ENCODE data around the gene APLP2. TPM values are rescaled to one million over a fixed set of nuclear protein-coding genes. Genes with fewer than 3 reads are reported as not detected.

The APLP2 gene
- total RNA-seq, 1 experiment from 2014 or later, result 345 TPM

- POLR2A ChIA-PET (ENCODE audit: unreplicated experiment), result no interaction called here
Measured at GRCh38 chr11:130128626-130129025, 58.9 kb downstream of the APLP2 start.

GRCh38 chr11:130129922-130130321 is 60.2 kb downstream of the APLP2 start:
- peaks cover 17% of the 10 kb centered on the region for H3K79me2 ChIP-seq (ENCODE audit: low read length)
- H3K27ac ChIP-seq (ENCODE audit: low read length), result no peak overlapping the region
- CTCF ChIA-PET, result no interaction called here
- TF ChIP-seq CTCF (conservative IDR thresholded peaks at IDR 0.05; ENCODE audit: low read depth, low read length) (no peak), EZH2phosphoT487 (IDR thresholded peaks at IDR 0.05; ENCODE audit: borderline replicate concordance, low read length) (no peak), EZH2 (IDR thresholded peaks at IDR 0.05; ENCODE audit: low read length, unreplicated experiment) (no peak)
- no peaks in the 10 kb centered on the region for H3K9me2 ChIP-seq (replicated peaks; ENCODE audit: low read length)
- H3K9me3 ChIP-seq (ENCODE audit: low read length), result no peaks in the 10 kb centered on the region
- no peak overlapping the region for H2AFZ ChIP-seq (ENCODE audit: low read length)
- no peak overlapping the region for H3K9ac ChIP-seq (ENCODE audit: low read length)
- peaks cover 88% of the 10 kb centered on the region for H3K36me3 ChIP-seq (ENCODE audit: low read depth, low read length)
- no peak for ATAC-seq
- intact Hi-C loops (cut with micrococcal nuclease), result no loop called here
- no peak for DNase-seq
- no peaks in the 10 kb centered on the region for H3K27me3 ChIP-seq (ENCODE audit: low read length)
- peaks cover 4% of the 10 kb centered on the region for H3F3A ChIP-seq (ENCODE audit: low read length, unreplicated experiment)
- no peaks in the 10 kb centered on the region for H4K20me1 ChIP-seq (ENCODE audit: low read length)
- H3K4me1 ChIP-seq (ENCODE audit: insufficient read depth, low read length), result no peaks in the 10 kb centered on the region; the same call in 1 of the 2 replicates
- no peak overlapping the region for H3K4me3 ChIP-seq (ENCODE audit: low read length)
- POLR2A ChIA-PET (ENCODE audit: unreplicated experiment), result interaction anchor here (0.6 to 1.0 kb wide), 3 partner anchors 14 to 258 kb away, joined by 3 read pairs; no protein-coding TSS in a partner anchor
- no TSS peak for BruUV-seq (replicated peaks)
- no peak overlapping the region for H3K4me2 ChIP-seq (ENCODE audit: low read length)

More at GRCh38 chr11:130128626-130129025, 58.9 kb downstream of the APLP2 start:
- no peak overlapping the region for H2AFZ ChIP-seq (ENCODE audit: low read length)
- peaks cover 81% of the 10 kb centered on the region for H3K36me3 ChIP-seq (ENCODE audit: low read depth, low read length)
- peaks cover 23% of the 10 kb centered on the region for H3K79me2 ChIP-seq (ENCODE audit: low read length)
- intact Hi-C loops (cut with micrococcal nuclease), result no loop called here
- DNase-seq, result no peak
- H3K27ac ChIP-seq (ENCODE audit: low read length), result no peak overlapping the region
- TF ChIP-seq EZH2 (IDR thresholded peaks at IDR 0.05; ENCODE audit: low read length, unreplicated experiment), result no peak
- TF ChIP-seq EZH2phosphoT487 (IDR thresholded peaks at IDR 0.05; ENCODE audit: borderline replicate concordance, low read length), result no peak
- no peak for TF ChIP-seq CTCF (conservative IDR thresholded peaks at IDR 0.05; ENCODE audit: low read depth, low read length)
- peaks cover 4% of the 10 kb centered on the region for H3F3A ChIP-seq (ENCODE audit: low read length, unreplicated experiment)
- peaks cover 13% of the 10 kb centered on the region for H3K4me1 ChIP-seq (ENCODE audit: insufficient read depth, low read length)
- BruUV-seq (replicated peaks), result no TSS peak
- no peak overlapping the region for H3K4me3 ChIP-seq (ENCODE audit: low read length)
- H3K9me2 ChIP-seq (replicated peaks; ENCODE audit: low read length), result no peaks in the 10 kb centered on the region
- H4K20me1 ChIP-seq (ENCODE audit: low read length), result no peaks in the 10 kb centered on the region
- ATAC-seq, result no peak
- no peak overlapping the region for H3K4me2 ChIP-seq (ENCODE audit: low read length)
- no peaks in the 10 kb centered on the region for H3K9me3 ChIP-seq (ENCODE audit: low read length)
- no peaks in the 10 kb centered on the region for H3K27me3 ChIP-seq (ENCODE audit: low read length)
- CTCF ChIA-PET, result no interaction called here
- no peak overlapping the region for H3K9ac ChIP-seq (ENCODE audit: low read length)
